Effector memory CD4-positive, alpha-beta T cell (primary cell): Measurements from ENCODE around the gene CREB3L2.

Source experiments
- DNase-seq, 3 donors: peaks; one replicate each; pipeline ENCODE4 v3.0.0-alpha.2; 2020
- H3K27ac ChIP-seq: 2 replicates; pipeline ENCODE4 v1.7.0; 2013; ENCODE audit warnings: mild to moderate bottlenecking, low read length, moderate library complexity; ENCODE audit not compliant: insufficient read depth, poor library complexity, severe bottlenecking
- H3K27me3 ChIP-seq: replicated peaks from 2 replicates; pipeline ENCODE4 v1.7.0; 2013; ENCODE audit warnings: mild to moderate bottlenecking, low read length; ENCODE audit not compliant: insufficient read depth, control insufficient read depth, poor library complexity, severe bottlenecking
- H3K36me3 ChIP-seq: 2 replicates; pipeline ENCODE4 v1.7.0; 2013; ENCODE audit warnings: mild to moderate bottlenecking, low read length, moderate library complexity; ENCODE audit not compliant: control insufficient read depth, insufficient read depth
- H3K4me1 ChIP-seq: 2 replicates; pipeline ENCODE4 v1.7.0; 2013; ENCODE audit warnings: low read length, mild to moderate bottlenecking; ENCODE audit not compliant: control insufficient read depth, insufficient read depth, poor library complexity, severe bottlenecking
- H3K4me3 ChIP-seq: 2 replicates; pipeline ENCODE4 v1.7.0; 2013; ENCODE audit warnings: low read length, low read depth, mild to moderate bottlenecking; ENCODE audit not compliant: insufficient read depth, poor library complexity, severe bottlenecking
- H3K9me3 ChIP-seq: 2 replicates; pipeline ENCODE4 v1.7.0; 2013; ENCODE audit warnings: mild to moderate bottlenecking, low read length, moderate library complexity; ENCODE audit not compliant: control insufficient read depth

CREB3L2 gene

DNA sequence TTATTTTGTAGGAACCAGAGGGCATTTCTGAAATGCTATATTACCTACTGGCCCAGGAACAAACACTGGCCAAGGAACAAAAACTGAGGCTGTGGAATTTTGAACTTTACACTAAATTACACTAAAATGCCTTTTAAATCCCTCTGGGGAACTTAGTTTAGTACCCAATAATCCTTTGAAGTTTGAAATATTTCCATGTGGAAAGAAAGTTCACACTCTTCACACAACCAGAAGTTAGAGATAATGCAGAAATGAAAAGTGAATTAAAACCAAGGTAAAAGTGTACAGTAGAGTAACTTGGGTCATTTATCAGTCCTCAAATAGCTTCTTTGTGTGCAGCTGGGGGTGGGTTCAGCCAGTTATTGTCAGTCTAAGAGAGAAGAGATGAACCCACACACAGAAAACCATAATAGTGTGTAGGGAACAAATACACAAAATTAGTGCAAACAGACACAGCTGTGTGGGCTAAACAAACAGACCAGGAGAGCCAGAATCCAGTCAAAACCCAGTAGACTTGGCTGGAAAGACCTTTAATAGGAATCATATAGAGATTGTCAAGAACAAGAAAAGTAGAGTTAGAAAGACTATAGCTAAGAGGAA is 108.6 kb downstream of the CREB3L2 start:
- H3K4me3 ChIP-seq, result no peak overlapping the region
- peaks cover 24% of the 10 kb centered on the region for H3K36me3 ChIP-seq
- no peak for DNase-seq

GRCh38 chr7:137891016-137891655 is 110.8 kb downstream of the CREB3L2 start:
- Histone ChIP-seq H3K36me3 (peaks cover 19% of the 10 kb centered on the region), H3K27me3 (no peaks in the 10 kb centered on the region), H3K9me3 (no peaks in the 10 kb centered on the region), H3K27ac (no peak overlapping the region), H3K4me3 (no peak overlapping the region), H3K4me1 (no peaks in the 10 kb centered on the region)
- DNase-seq, result no peak

More for the DNA sequence above, 108.6 kb downstream of the CREB3L2 start:
- Histone ChIP-seq H3K27me3 (no peaks in the 10 kb centered on the region), H3K27ac (no peak overlapping the region), H3K4me1 (no peaks in the 10 kb centered on the region), H3K9me3 (no peaks in the 10 kb centered on the region)

DNA sequence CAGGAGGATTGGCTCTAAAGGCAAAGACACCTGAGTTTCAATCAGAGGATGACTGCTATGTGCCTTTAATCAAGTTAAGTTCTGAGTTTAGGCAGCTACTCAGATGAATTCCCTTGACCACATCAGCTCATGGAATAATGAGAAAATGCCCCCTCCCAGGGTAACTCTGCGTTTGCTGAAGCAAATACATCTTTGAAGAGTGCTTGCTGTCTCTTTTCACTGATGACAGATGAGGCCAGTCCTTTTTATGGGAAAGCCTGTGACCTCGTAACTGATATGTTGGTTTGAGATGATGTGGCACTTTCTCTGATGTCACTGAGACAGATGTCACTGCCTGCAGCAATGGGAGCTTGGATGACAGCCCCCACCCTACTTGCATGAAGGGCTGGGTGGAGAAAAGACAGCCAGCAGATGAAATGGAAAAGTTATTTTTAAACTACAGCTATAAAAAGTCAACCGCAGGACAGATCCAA is 111.4 kb downstream of the CREB3L2 start:
- H3K9me3 ChIP-seq, result no peaks in the 10 kb centered on the region
- no peaks in the 10 kb centered on the region for H3K4me1 ChIP-seq
- H3K27me3 ChIP-seq, result no peaks in the 10 kb centered on the region
- DNase-seq, result no peak
- H3K4me3 ChIP-seq, result no peak overlapping the region
- H3K36me3 ChIP-seq, result peaks cover 22% of the 10 kb centered on the region
- H3K27ac ChIP-seq, result no peak overlapping the region

- H3K36me3 ChIP-seq, result peaks cover 22% of the 10 kb centered on the region
- no peak overlapping the region for H3K27ac ChIP-seq
- H3K27me3 ChIP-seq, result no peaks in the 10 kb centered on the region
- no peaks in the 10 kb centered on the region for H3K4me1 ChIP-seq
- DNase-seq, result no peak
- H3K9me3 ChIP-seq, result no peaks in the 10 kb centered on the region
- H3K4me3 ChIP-seq, result no peak overlapping the region
These were observed 113.6 kb downstream of the CREB3L2 start for GRCh38 chr7:137888241-137888640.

- H3K27me3 ChIP-seq, result no peaks in the 10 kb centered on the region
- peaks cover 35% of the 10 kb centered on the region for H3K36me3 ChIP-seq
- no peak for DNase-seq
- H3K27ac ChIP-seq, result no peak overlapping the region
- H3K9me3 ChIP-seq, result no peaks in the 10 kb centered on the region
- no peak overlapping the region for H3K4me3 ChIP-seq
- no peaks in the 10 kb centered on the region for H3K4me1 ChIP-seq
These were observed 115.1 kb downstream of the CREB3L2 start for GRCh38 chr7:137886746-137887145.

- Histone ChIP-seq H3K9me3 (no peaks in the 10 kb centered on the region), H3K36me3 (peaks cover 35% of the 10 kb centered on the region), H3K4me1 (no peaks in the 10 kb centered on the region), H3K27ac (no peak overlapping the region), H3K4me3 (no peak overlapping the region), H3K27me3 (no peaks in the 10 kb centered on the region)
- no peak for DNase-seq
These were observed 115.6 kb downstream of the CREB3L2 start for GRCh38 chr7:137886281-137886680.

- Histone ChIP-seq H3K9me3 (no peaks in the 10 kb centered on the region), H3K4me3 (no peak overlapping the region), H3K27me3 (no peaks in the 10 kb centered on the region), H3K4me1 (no peaks in the 10 kb centered on the region), H3K36me3 (peaks cover 31% of the 10 kb centered on the region), H3K27ac (no peak overlapping the region)
- DNase-seq, result no peak
These were observed 116.2 kb downstream of the CREB3L2 start for GRCh38 chr7:137885678-137886077.

DNA sequence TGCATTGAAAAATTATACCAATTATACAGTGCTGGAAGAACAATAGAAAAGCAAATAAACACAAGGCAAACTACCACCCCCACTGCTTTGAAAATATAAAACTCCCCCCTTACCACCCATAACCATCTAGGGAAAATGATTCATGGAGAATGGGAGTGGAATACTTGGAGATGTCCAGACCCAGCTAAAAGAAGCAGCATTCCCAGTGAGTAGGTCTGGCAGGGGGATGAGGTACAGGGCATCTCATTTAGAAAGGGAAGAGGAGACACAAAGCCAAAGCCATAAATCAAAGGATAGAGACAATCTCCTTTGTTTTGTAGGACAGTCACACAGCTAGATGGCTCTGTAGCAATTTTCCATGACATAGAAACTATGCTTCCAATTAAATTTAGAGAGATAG is 119.1 kb downstream of the CREB3L2 start:
- Histone ChIP-seq H3K4me1 (no peaks in the 10 kb centered on the region), H3K4me3 (no peak overlapping the region), H3K36me3 (peaks cover 58% of the 10 kb centered on the region), H3K27ac (no peak overlapping the region), H3K27me3 (no peaks in the 10 kb centered on the region), H3K9me3 (no peaks in the 10 kb centered on the region)
- DNase-seq, result no peak

DNA sequence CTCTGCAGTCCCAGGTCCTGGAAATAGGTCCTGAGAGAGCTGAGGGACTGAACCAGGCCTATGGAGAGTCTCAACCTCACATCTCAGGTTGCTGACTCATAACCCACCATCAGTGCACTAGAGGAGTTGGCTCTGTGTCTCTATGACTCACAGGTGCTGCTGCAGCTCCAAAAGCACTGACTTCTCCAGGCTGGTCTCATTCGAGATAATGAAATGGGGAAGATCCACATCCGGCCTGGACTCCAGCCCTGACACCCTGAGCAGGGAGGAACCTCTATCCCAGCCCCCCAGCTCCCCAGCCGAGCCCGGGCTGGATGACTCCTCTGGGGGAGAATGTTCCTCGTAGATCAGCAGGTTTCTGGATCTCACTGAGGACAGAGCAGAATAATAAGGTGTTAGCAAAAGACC is 119.6 kb downstream of the CREB3L2 start:
- no peak overlapping the region for H3K4me3 ChIP-seq
- no peaks in the 10 kb centered on the region for H3K4me1 ChIP-seq
- no peaks in the 10 kb centered on the region for H3K9me3 ChIP-seq
- no peaks in the 10 kb centered on the region for H3K27me3 ChIP-seq
- no peak for DNase-seq
- no peak overlapping the region for H3K27ac ChIP-seq
- H3K36me3 ChIP-seq, result peaks cover 58% of the 10 kb centered on the region

GRCh38 chr7:137881607-137882260 is 120.2 kb downstream of the CREB3L2 start:
- Histone ChIP-seq H3K9me3 (no peaks in the 10 kb centered on the region), H3K36me3 (peaks cover 59% of the 10 kb centered on the region), H3K4me1 (no peaks in the 10 kb centered on the region), H3K27ac (no peak overlapping the region), H3K27me3 (no peaks in the 10 kb centered on the region), H3K4me3 (no peak overlapping the region)
- no peak for DNase-seq
